Neural crest cell (in vitro differentiated cells): Measurements from ENCODE around the gene ZMIZ1. TPM values are rescaled to one million over a fixed set of nuclear protein-coding genes. Genes with fewer than 3 reads are reported as not detected.

Experiments used
- DNase-seq: peaks from one replicate; pipeline ENCODE4 v3.0.0; 2021; ENCODE audit warnings: low read depth, mixed read lengths, low spot score
- H3K27ac Mint-ChIP-seq: one replicate; pipeline ENCODE4 v1.8.0; 2021; ENCODE audit warnings: mild to moderate bottlenecking, mixed read lengths; ENCODE audit not compliant: unreplicated experiment
- H3K27me3 Mint-ChIP-seq: 2 replicates; pipeline ENCODE4 v1.8.0; 2021; ENCODE audit warnings: low read depth, mild to moderate bottlenecking, mixed read lengths
- H3K36me3 Mint-ChIP-seq: 2 replicates; pipeline ENCODE4 v1.8.0; 2021; ENCODE audit warnings: low read depth, mild to moderate bottlenecking, mixed read lengths
- H3K4me1 Mint-ChIP-seq: 2 replicates; pipeline ENCODE4 v1.8.0; 2021; ENCODE audit warnings: mixed read lengths
- H3K4me3 Mint-ChIP-seq: one replicate; pipeline ENCODE4 v1.8.0; 2021; ENCODE audit warnings: mild to moderate bottlenecking, mixed read lengths
- H3K9me3 Mint-ChIP-seq: 2 replicates; pipeline ENCODE4 v1.8.0; 2021; ENCODE audit warnings: mixed read lengths
- total RNA-seq: library from RNA; stranded (reverse); gene quantifications from 2 replicates; pipeline ENCODE4 v1.2.1, GENCODE V29; 2021
- TF ChIP-seq, protein P1 (sequence below): fragments of 200-600 bp; sonication (generic); conservative IDR thresholded peaks from 2 replicates; pipeline ENCODE4 v1.5.0; 2021; ENCODE audit warnings: antibody characterized with exemption, mild to moderate bottlenecking

The ZMIZ1 gene
- total RNA-seq, 1 donor from 2014 or later = 92.0 TPM

- Mint-ChIP-seq H3K4me3 (peak overlapping the region; percentile 51), H3K36me3 (no peaks in the 10 kb centered on the region), H3K27ac (no peak overlapping the region), H3K27me3 (no peaks in the 10 kb centered on the region), H3K9me3 (no peaks in the 10 kb centered on the region), H3K4me1 (peaks cover 14% of the 10 kb centered on the region)
- no peak for DNase-seq
- TF ChIP-seq, protein P1, sequence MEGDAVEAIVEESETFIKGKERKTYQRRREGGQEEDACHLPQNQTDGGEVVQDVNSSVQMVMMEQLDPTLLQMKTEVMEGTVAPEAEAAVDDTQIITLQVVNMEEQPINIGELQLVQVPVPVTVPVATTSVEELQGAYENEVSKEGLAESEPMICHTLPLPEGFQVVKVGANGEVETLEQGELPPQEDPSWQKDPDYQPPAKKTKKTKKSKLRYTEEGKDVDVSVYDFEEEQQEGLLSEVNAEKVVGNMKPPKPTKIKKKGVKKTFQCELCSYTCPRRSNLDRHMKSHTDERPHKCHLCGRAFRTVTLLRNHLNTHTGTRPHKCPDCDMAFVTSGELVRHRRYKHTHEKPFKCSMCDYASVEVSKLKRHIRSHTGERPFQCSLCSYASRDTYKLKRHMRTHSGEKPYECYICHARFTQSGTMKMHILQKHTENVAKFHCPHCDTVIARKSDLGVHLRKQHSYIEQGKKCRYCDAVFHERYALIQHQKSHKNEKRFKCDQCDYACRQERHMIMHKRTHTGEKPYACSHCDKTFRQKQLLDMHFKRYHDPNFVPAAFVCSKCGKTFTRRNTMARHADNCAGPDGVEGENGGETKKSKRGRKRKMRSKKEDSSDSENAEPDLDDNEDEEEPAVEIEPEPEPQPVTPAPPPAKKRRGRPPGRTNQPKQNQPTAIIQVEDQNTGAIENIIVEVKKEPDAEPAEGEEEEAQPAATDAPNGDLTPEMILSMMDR = no peak
Observed at GRCh38 chr10:79252971-79253370, 184.2 kb downstream of the ZMIZ1 start.

DNA sequence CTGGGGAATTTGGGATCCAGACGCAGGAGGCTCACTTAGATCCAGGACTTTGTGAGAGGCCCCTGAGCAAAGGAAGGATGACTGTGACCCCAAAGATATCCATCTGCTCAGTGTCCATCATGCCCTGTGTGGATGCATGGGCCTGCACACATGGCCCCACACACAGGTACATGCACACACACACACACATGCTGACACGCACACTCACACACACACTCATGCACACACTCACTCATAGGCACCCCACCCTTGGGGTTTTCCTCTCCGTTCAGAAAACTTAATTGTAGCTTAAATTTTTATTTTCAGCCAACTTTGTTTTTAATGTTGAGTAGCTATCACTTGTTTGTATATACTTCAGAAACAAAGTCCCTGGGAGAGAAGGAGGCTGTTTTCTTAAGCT, 184.9 kb downstream of the ZMIZ1 start:
- H3K4me1 Mint-ChIP-seq = peaks cover 17% of the 10 kb centered on the region
- no peaks in the 10 kb centered on the region for H3K9me3 Mint-ChIP-seq
- H3K27ac Mint-ChIP-seq = no peak overlapping the region
- no peaks in the 10 kb centered on the region for H3K36me3 Mint-ChIP-seq
- H3K27me3 Mint-ChIP-seq = no peaks in the 10 kb centered on the region
- H3K4me3 Mint-ChIP-seq = no peak overlapping the region
- TF ChIP-seq, protein P1 = no peak
- DNase-seq = no peak

- Mint-ChIP-seq H3K36me3 (no peaks in the 10 kb centered on the region), H3K27ac (no peak overlapping the region), H3K27me3 (no peaks in the 10 kb centered on the region), H3K9me3 (no peaks in the 10 kb centered on the region), H3K4me1 (peaks cover 23% of the 10 kb centered on the region), H3K4me3 (no peak overlapping the region)
- DNase-seq = no peak
- TF ChIP-seq, protein P1 = no peak
Observed at GRCh38 chr10:79254333-79255006, 185.7 kb downstream of the ZMIZ1 start.

- Mint-ChIP-seq H3K36me3 (no peaks in the 10 kb centered on the region), H3K4me3 (no peak overlapping the region), H3K27ac (no peak overlapping the region), H3K27me3 (no peaks in the 10 kb centered on the region), H3K4me1 (peaks cover 28% of the 10 kb centered on the region), H3K9me3 (no peaks in the 10 kb centered on the region)
- TF ChIP-seq, protein P1 = no peak
- DNase-seq = no peak
Observed at GRCh38 chr10:79255007-79255507, 186.3 kb downstream of the ZMIZ1 start.

GRCh38 chr10:79256264-79256806, 187.6 kb downstream of the ZMIZ1 start:
- Mint-ChIP-seq H3K36me3 (no peaks in the 10 kb centered on the region), H3K27ac (no peak overlapping the region), H3K4me1 (peaks cover 40% of the 10 kb centered on the region), H3K27me3 (no peaks in the 10 kb centered on the region), H3K4me3 (no peak overlapping the region), H3K9me3 (no peaks in the 10 kb centered on the region)
- DNase-seq = no peak
- TF ChIP-seq, protein P1 = no peak
